HG03565 (cell line): ENCODE measurements around the gene MRPS23.

Experiments used
- ATAC-seq: cut with Tn5 transposase; IDR thresholded peaks from one replicate; pipeline ENCODE4 v1.9.1; 2021; ENCODE audit warnings: mild to moderate bottlenecking, moderate library complexity; ENCODE audit not compliant: unreplicated experiment

Gene MRPS23

DNA sequence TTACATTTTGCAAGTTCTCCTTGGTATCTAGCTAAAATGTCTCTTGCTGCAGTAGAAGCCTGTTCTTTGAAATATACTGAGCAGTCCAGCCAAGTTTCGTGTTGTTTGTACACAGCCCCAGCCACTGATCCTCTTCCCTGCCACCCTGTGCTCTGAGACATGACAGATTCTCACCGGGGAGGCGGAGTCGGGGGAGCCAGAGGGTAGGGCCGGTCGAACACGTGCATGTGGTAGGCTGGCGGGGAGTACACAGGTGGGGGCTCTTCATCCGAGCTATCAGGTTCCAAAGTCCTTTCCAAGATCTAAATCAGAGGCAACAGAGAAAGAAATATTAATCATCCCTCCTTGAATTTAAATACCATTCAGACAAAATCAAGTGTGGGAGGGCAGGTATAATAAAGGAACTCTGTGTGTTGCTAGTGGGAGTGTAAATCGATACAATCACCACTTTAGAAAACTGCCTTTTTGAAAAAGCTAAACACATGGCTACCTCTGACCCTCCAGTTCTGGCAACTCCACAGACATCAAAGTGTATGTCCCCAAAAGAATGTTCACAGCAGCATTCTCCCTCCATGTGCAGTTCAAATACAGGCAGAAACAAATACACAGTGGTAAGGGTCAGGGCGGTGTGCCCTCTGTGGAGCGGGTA, 29.7 kb upstream of the MRPS23 start:
- ATAC-seq: no peak

DNA sequence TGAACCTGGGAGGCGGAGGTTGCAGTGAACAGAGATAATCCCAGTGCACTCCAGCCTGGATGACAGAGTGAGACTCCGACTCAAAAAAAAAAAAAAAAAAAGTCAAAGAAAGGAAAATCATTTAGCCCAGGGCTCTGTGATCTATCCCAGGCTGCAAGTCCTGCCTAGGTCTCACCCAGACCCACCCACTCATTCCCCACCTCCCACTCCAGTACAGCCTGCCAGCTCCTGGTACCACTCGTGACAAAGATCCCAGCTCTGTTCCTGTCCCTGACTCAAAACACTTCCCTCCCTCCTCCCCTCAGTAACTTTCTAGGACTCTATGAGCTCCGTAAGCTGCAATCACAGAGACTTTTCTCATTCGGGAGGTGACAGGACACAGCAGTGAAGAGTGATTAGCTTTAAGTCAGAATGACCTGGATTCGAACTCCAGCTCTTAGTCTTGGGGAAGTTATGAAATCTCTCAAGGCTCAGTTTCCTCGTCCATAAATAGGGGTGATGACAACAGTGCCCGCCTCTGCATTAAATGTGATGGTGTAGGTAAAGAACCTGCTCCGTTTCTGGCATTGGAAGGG, 28.0 kb upstream of the MRPS23 start:
- no peak for ATAC-seq

DNA sequence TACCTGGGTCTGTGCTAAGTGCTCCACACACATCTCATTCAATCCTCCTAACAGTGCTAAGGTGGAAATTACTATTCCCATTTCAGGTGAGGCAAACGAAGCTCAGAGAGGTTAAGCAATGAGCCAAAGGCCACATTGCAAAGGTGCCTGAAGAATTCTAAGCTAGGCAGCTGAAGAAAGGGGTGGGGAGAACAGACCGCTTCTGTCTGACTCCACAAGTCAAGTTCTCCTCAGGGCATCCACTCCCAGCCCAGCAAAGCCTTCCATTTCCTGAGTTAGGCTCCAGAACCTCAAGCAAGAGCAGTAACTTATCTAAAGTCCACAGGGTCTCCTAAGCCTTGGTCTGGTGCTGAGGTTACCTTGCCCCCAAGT, 27.0 kb upstream of the MRPS23 start:
- ATAC-seq: no peak

DNA sequence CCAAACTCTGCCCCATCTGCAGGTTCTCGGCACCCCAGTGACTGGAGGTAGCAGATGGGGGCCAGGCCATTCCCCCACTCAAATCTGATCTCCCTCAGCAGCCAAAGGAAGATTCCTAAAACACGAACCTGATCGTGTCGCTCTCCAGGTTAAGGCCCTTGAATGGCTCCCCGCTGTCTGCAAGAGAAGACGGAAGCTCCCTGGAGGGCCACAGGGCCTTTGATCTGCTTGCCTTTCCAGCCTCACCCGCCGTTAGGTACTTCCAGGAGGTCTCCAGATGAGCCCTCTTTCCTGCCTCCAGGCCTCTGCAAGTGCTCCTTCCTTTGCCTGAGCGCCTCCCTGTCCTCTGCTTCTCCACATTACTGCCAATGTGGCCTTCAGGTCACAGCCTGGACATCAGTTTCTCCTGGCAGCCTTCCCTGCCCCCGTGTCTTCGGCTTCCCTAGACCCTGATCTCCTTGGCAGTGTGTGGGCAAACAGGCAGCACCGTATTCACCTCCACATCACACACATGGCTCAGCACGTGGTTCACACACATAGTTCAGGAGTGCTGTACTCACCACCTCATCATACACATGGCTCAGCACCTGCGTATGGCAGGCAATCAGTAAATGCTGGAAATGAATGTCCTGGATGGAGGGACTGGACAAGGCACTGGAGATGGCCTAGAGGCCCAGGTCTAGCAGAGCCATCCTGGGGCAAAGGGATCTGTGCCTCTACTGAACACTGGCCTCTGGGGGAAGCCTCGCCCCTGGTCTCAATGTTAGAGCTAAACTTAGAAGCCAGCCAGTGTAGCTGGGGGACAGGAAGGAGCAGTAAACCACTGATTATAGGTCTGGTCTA, 26.4 kb upstream of the MRPS23 start:
- no peak for ATAC-seq

DNA sequence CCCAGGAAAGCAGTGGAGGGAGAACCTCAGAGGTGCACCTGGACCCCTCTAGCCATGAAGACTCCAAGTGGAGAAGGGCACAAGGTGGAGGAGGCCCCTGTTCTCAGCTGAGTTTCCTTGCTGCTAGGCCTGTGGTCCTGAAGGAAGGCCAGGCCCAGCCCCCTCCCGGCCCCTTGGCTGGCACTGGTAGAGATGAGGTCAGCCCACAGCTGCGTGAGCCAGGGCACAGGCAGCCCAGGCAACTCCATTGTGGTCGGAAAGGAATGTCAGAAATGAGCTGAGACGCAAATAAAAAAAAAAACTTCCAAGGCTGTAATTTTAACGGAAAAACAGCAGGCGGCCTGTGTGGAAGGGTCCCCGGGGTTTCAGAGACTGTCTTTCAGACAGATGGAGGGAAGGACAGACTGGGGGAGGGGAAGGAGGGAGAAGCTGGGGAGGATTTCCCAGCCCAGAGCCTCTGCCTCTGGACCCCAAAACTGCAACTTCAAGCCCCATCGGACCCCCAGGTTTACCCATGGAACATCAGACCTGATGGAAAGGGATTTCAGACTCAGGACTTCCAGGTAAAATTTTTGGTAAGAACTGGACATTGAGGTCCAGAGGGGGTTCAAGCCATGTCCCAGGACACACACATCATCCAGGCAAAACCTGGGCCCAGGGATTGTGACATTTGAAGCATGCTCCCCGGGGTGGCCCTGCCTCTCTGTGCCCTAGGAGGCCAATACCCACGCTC, 25.6 kb upstream of the MRPS23 start:
- ATAC-seq: no peak

DNA sequence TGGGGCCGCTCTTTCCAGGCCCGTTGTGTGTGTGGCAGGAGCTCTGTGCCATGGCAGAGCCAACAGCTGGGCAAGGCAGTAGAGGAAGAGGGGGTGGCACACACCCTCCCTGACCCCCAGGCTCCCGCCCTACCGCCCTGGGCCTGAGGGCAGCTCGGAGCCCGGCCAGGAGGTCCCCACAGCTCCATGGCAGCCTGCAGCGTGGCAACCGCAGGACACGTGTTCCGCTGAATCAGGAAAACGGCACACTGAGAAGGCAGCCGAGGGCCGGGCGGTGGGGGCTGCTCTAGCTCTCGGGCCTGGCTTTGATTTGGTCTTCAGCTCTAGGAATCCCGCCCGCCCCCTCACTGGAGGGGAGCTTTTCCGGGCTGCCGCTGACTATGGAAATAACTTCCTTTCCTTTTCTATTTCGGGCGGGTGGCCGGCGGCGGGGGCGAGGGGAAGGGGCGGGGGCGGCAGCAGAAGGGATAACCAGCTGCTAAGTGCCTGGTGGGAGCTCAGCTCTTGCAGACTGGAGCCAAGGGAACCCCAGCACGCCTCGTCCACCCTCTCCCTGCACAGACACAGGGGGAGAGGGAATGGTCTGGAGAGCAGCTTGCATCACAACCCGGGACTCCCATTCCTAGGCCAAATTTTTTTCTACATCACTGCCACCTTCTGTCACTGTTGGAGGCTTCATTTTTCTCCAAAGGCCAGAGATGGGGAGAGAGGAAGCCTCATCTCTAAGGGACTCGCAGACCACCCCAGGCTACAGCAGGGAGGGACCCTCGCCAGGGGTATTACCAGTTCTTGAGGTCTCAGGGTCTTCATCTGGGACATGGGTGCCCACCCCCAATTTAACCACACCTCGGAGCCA, 24.8 kb upstream of the MRPS23 start:
- no peak for ATAC-seq

DNA sequence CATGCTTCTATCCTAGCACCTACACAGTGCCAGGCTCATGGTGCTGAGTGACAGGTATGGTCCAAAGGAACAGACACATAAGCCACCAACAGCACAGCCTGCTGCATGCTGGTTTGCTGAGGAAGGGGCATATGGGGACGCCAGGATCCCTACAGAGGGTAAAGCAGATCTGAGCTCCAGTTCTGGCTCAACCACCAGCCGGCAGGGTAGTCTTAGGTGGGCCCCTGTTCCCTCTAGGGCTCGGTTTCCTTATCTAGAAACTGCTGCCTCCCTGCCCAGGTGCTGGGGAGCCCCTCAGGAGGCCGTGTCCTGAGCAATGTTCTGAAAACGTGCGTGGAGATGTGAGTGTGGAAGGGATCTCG, 24.2 kb upstream of the MRPS23 start:
- ATAC-seq: no peak

DNA sequence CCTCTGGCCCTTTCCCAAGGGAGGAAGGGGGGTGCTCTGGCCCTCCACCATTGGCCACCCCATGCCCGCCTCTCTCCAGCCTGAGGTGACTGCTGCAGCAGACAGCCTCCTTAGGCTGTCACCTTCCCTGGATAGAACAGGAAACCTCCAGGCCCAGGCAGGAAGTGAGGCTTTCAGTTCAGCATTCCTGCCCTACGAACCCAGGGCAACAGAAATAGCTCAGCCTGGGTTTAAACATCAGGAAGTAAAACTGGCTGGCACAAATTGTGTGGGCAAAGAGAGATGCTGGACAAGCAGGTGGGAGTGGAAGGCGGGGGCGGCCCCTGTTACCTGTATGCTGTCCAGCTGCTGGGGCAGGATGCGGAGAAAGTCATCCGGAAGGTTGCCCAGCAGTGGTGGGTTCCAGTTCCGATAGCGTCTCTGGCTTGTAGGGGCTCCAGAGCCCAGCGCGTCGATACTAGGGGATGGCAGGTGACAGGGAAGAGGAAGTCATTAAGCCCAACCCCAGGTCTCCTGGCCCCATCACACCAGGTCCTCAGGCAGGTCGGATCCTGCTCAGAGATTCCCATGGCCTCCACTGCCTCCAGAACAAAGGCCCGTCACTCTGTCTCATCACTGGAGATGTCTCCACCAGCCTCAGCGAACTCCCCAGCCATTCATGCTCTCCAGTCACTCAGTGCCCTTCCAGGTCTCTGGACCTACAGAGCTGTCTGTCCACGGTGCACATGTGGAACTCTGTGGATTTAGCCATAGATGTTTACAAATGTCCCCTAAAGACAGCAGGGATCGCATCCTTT, 23.6 kb upstream of the MRPS23 start:
- ATAC-seq: no peak

DNA sequence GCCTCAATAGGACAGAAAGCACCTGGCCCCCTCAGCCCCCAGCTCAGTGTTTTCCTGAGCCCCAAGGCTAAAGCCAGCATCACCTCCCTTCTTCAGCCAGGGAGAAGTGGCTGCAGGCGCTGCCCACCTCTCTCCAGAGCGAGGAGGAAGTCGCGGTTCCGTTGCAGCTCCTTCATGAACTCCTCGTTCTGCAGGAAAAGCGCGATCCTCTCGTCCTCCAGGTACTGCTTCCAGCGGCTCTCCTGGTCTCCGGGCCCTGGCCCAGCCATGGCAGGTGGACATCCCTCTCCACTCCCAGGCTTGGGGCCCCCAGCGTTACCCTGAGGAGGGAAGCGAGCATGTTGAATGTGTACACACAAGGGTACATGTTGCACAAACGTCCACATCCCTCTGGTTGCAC, 22.7 kb upstream of the MRPS23 start:
- no peak for ATAC-seq

DNA sequence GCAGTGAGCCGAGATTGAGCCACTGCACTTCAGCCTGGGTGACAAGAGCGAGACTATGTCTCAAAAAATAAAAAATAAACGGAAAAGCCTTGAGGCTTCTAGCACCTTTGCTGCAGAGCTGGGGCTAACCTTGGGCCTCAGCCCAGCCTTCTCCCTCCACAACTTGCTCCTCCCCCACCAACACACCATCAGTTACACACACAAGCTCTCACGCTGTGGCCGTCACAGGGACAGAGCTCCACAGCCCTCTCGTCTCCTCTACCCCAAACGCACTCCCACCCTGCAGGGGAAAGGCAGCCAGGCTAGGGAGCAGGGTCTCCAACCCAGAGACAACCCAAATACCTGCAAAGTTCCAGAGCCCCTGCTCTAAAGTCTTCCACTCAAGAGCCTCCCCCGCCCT, 22.0 kb upstream of the MRPS23 start:
- ATAC-seq: no peak

DNA sequence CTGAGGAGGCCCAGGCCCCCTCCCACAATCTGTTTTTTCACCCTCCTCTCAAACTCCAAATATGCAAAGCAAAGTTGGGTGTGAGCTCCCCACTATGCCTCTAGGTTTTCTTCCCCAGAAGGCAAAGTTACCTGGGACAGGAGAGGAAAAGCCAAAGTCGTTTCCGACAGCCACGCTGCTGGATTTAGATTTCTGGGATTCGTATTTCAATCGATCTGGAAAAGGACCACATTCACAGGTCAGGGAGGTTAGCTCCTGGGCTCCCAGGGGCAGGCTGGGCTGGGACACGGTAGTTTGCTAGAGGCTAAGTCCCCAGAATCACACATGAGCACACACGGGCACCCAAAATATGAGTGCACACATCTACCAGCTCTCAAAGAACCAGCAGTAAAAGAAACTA, 21.3 kb upstream of the MRPS23 start:
- no peak for ATAC-seq

DNA sequence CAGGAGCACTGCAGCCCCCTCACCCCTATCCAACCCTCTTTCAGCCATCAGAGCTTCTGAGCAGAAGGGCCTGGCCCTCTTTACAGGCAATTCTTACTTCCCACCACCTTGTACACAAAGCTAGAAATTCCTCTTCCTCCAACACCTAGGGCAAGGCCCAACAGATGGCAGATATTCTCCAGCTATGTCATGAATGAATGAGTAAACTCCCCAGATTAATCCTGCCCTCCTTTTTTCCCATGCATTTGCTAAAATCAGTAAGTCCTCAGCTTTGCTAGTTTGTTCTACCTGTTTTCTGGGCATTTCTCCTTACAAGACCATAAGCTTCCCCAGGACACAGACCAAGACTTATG, 20.4 kb upstream of the MRPS23 start:
- no peak for ATAC-seq

DNA sequence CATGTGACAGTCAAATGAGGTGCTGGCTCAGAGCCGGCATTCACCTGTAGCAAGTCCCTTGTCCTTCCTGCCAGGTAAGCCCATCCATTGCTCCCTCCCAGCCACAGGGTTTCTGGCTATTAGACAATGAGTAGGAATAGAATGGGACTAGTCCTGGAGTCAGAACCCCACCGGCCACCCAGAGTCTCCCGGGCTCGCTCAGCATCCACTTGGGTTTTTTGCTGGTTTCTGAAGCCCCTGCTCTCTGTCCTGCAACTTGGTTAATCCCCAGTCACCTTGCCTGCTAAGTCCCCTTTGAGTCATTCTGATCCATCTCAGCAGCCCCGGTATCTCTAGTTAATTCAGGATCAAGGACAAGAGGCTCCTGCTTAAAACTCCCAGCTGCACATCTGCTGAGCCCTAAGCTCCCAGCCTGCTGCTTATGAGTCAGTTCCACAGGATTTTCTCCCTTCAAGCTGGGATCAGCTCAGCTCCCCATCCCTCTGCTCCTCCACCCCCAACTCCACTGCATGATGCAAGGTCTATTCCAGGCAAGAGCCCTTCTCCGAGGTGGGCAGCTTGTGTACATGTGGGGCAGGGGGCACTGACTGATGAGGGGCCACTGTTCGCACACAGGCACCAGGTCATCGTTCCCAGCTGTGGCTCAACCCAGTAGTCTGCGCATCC, 19.9 kb upstream of the MRPS23 start:
- ATAC-seq: no peak

DNA sequence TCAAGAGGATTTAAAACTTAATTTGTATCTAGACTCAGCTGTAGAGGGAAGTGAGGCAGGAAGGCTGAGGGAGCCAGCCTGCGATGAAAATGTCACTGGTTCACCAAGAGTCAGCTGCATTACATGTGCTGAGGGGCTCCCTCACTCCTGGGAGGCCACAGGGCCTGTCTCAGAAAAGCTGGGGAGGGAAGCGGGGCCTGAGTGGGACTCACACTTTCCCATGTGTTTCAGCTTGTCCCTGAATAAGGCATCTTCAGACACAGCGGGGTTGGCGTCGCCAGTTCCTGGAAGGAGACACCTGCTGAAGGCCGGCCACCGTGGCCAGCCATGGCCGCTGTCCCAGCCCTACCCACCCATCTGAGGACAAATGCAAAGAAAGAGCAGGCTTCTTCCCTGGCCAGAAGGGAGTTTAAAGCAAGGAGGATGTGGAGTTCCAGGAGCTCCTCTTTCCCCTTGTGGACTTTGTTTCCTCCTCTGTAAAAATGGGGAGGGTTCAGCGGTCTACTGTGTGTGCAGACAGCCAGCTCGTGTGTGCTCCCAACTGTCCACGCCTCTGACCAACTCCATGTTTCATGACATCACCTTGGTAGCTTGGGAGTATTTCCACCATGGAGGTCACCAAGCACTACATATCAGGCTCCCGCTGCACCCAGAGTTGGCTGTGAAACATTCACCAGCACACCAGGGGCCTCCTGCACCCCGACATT, 19.2 kb upstream of the MRPS23 start:
- ATAC-seq: no peak

DNA sequence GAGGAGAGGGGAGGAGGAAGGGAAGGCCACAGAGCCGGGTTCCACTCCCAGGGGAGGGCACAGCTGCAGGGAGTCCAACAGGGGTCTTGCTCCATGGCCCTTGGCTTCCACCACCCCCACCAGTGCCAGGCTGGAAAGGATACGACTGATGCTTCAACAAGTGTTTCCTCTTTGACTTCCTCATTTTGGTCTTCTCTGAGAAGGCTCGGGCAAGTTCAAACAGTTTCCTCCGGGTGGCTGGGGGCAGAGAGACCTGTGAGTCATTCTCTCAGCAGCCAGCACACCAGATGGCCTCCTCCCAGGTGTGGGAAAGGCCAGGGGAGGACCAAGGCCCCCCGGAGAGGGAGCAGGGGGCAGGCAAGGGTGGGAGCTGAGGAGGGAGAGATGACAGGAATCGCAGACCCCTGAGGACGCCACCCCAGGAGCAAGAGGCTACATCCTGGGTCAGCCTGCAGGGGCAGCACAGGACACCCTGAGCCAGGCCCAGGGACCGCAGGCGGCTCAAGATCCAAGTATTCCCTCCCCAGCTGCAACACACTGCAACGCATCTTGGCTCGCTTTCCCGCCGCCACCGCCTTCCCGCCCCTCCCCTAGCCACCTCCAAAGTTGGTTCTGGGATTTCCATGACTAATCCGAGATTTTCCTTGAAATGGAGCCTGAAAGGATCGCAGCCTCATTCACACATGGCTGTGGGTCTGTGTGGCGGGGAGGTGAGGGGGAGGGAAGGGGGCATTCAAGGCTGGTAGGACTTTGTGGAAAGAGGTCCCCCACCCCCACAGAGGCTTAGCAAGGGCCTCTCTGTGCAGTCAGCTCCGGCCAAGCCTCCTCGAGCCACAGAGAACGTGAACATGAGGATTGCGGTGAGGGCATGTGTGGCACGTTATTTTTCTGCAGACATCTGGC, 18.4 kb upstream of the MRPS23 start:
- ATAC-seq: peak; percentile 85

DNA sequence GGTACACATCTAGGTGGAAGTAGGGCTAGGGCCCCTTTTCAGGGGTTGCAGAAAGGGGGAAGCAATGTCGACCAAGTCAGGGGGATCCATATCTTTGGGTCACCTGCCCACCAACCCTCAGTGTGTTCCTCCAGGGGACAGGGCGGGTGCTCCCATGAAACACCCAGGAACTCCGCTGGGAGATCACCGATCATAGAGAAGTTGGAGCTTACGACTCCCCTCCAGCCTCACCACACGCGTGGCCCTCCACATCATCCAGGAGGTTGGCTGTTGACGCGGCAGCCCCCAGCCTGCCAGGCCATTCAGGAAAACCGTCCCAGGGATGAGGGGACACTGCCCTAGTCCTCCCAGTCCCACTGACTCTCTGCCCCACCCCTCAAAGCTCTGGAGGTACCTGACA, 17.3 kb upstream of the MRPS23 start:
- no peak for ATAC-seq

DNA sequence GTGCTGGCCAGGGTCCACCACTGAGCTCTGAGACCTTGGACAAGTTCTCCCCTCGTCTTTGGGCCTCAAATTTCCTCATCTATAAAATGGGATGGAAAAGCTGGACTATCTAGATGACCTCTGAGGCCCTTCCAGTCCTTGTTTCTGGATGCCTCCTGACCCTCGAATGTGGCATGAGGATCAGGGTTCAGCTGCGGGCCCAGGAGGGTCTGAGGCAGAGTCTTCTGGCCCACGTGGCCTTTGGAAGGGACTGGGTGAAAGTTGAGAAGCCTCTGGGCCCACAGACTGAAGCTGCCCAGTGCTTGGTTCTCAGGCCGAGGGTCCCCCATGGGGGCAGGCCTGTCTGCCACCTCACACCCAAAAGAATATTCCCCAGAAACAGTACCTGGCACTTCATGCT, 16.9 kb upstream of the MRPS23 start:
- ATAC-seq: no peak

DNA sequence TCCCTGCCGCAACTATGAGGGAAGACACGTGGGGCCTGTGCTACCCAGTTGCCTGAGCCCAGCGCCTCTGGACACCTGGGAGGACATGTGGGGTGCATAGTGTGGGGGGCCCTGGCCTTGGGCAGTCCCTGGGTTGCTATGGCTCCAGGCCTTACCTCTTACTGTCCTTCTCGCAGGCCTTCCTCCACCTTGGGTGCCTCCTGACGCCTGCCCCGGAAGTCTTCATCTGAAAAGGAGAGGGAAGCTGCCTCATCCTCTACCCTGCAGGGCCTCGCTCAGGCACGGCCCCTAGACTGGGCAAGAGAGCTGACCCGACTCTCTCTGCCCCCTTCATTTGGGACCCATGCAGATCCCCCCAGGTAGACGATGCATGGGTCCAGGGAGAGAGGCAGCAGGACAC, 16.5 kb upstream of the MRPS23 start:
- no peak for ATAC-seq
